ENCODE measurements around the gene WDR72.

- TF ChIP-seq YY1 (IDR thresholded peaks at IDR 0.05; ENCODE audit: insufficient read depth, insufficient read length) (no peak), ZNF274 (IDR thresholded peaks at IDR 0.05; ENCODE audit: low read depth, low read length) (no peak)
These were observed 186.4 kb downstream of the WDR72 start for GRCh38 chr15:53573091-53573490.

Measured in NT2/D1 (cell line).